Ishikawa (cell line): ENCODE measurements around the gene GRAMD1A.

Experiments used
- CEBPB ChIP-seq: IDR thresholded peaks from 2 replicates; pipeline ENCODE4 v1.6.1; 2012
- CREB1 ChIP-seq: IDR thresholded peaks from 2 replicates; pipeline ENCODE4 v1.6.1; 2012; ENCODE audit warnings: low read depth
- EP300 ChIP-seq: IDR thresholded peaks from 2 replicates; pipeline ENCODE4 v1.6.1; 2012; ENCODE audit warnings: borderline replicate concordance
- FOXM1 ChIP-seq: IDR thresholded peaks from 2 replicates; pipeline ENCODE4 v1.6.1; 2012; ENCODE audit warnings: low read depth, borderline replicate concordance
- NFIC ChIP-seq: IDR thresholded peaks from 2 replicates; pipeline ENCODE4 v1.6.1; 2012
- RAD21 ChIP-seq: IDR thresholded peaks from 2 replicates; pipeline ENCODE4 v1.6.1; 2012; ENCODE audit warnings: low read depth
- TAF1 ChIP-seq: IDR thresholded peaks from 2 replicates; pipeline ENCODE4 v1.6.1; 2012; ENCODE audit warnings: low read depth, mild to moderate bottlenecking
- TCF12 ChIP-seq: IDR thresholded peaks from 2 replicates; pipeline ENCODE4 v1.6.1; 2012; ENCODE audit warnings: low read depth
- TEAD4 ChIP-seq: IDR thresholded peaks from 2 replicates; pipeline ENCODE4 v1.6.1; 2012
- YY1 ChIP-seq: IDR thresholded peaks from 2 replicates; pipeline ENCODE4 v1.6.1; 2012; ENCODE audit warnings: low read depth
- TF ChIP-seq, protein P1 (sequence below): IDR thresholded peaks from 2 replicates; pipeline ENCODE4 v1.6.1; 2012
- TF ChIP-seq, protein P2 (sequence below): IDR thresholded peaks from 2 replicates; pipeline ENCODE4 v1.6.1; 2012; ENCODE audit warnings: low read depth, mild to moderate bottlenecking
- TF ChIP-seq, protein P3 (sequence below): IDR thresholded peaks from 2 replicates; pipeline ENCODE4 v1.6.1; 2012

DNA sequence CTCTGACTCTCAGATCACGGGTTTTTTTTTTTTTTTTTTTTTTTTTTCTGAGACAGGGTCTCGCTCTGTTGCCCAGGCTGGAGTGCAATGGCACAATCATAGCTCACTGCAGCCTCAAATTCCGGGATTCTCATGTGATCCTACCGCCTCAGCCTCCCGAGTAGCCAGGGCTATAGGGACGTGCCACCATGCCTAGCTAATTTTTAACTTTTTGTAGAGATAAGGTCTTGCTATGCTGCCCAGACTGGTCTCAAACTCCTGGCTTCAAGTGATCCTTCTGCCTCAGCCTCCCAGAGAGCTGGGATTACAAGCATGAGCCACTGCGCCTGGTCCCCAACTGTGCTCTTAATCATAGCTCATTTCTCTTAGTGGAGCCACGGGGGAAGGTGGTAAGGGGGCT lies 4.6 kb upstream of the GRAMD1A start:
- TF ChIP-seq EP300 (no peak), YY1 (no peak), TEAD4 (no peak), TAF1 (no peak), RAD21 (no peak), CEBPB (no peak), TCF12 (no peak), FOXM1 (no peak), CREB1 (no peak), NFIC (no peak)
- TF ChIP-seq, protein P1, sequence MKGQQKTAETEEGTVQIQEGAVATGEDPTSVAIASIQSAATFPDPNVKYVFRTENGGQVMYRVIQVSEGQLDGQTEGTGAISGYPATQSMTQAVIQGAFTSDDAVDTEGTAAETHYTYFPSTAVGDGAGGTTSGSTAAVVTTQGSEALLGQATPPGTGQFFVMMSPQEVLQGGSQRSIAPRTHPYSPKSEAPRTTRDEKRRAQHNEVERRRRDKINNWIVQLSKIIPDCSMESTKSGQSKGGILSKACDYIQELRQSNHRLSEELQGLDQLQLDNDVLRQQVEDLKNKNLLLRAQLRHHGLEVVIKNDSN: no peak
- TF ChIP-seq, protein P2, sequence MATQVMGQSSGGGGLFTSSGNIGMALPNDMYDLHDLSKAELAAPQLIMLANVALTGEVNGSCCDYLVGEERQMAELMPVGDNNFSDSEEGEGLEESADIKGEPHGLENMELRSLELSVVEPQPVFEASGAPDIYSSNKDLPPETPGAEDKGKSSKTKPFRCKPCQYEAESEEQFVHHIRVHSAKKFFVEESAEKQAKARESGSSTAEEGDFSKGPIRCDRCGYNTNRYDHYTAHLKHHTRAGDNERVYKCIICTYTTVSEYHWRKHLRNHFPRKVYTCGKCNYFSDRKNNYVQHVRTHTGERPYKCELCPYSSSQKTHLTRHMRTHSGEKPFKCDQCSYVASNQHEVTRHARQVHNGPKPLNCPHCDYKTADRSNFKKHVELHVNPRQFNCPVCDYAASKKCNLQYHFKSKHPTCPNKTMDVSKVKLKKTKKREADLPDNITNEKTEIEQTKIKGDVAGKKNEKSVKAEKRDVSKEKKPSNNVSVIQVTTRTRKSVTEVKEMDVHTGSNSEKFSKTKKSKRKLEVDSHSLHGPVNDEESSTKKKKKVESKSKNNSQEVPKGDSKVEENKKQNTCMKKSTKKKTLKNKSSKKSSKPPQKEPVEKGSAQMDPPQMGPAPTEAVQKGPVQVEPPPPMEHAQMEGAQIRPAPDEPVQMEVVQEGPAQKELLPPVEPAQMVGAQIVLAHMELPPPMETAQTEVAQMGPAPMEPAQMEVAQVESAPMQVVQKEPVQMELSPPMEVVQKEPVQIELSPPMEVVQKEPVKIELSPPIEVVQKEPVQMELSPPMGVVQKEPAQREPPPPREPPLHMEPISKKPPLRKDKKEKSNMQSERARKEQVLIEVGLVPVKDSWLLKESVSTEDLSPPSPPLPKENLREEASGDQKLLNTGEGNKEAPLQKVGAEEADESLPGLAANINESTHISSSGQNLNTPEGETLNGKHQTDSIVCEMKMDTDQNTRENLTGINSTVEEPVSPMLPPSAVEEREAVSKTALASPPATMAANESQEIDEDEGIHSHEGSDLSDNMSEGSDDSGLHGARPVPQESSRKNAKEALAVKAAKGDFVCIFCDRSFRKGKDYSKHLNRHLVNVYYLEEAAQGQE: no peak
- TF ChIP-seq, protein P3, sequence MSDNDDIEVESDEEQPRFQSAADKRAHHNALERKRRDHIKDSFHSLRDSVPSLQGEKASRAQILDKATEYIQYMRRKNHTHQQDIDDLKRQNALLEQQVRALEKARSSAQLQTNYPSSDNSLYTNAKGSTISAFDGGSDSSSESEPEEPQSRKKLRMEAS: no peak
